ENCODE results near the gene LSS.
"Not testable (repeated sequence)": the region's sequence is repeated elsewhere in the genome, so short reads cannot be mapped to it uniquely, and the experiment has no call there.

LSS gene

DNA sequence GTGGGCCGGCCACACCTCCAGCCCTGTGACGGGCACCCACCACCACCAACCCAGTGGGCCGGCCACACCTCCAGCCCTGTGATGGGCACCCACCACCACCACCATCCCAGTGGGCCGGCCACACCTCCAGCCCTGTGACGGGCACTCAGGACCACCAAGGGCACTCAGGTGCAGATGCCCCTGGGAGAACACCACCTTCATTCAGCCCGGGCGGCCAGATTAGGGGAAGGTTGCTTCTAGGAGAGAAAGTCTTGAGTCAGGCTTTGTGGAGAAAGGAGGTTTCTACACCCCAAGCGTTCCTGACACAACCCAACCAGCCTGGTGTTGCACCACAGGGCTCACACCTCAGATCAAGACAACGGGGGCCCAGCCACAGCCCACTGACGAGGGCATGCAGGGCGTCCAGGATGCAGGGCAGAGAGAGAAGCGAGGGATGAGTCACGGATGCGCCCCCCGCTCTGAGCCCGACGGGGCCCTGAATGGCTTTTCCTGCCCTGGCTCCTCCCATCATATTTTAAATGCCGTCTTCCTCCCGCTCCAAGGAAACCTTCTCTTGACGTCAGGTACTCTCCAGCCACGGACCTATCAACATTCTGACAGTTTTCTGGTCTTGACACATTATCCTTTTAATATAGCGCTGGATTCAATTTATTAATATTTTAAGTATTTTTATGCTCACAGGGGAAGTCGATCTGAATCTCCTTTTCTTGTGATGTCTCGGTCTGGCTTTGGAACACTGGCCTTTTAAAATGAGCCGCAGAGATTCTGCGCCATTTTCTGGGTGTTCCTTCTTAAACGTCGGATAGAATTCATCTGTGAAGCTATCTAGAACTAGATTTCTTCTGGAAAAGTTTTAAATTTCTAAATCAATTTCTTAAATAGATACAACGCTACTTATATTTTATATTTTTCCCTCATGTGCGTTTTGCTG, 43.7 kb downstream of the LSS start:
- DNase-seq: no peak

GRCh38 chr21:46183910-46184624, 44.5 kb downstream of the LSS start, which contains the start of gene SPATC1L:
TSS of gene SPATC1L (minus strand) at chr21:46184459. CDS start at chr21:46182816, 1,643 bp downstream.
- DNase-seq: no peak

DNA sequence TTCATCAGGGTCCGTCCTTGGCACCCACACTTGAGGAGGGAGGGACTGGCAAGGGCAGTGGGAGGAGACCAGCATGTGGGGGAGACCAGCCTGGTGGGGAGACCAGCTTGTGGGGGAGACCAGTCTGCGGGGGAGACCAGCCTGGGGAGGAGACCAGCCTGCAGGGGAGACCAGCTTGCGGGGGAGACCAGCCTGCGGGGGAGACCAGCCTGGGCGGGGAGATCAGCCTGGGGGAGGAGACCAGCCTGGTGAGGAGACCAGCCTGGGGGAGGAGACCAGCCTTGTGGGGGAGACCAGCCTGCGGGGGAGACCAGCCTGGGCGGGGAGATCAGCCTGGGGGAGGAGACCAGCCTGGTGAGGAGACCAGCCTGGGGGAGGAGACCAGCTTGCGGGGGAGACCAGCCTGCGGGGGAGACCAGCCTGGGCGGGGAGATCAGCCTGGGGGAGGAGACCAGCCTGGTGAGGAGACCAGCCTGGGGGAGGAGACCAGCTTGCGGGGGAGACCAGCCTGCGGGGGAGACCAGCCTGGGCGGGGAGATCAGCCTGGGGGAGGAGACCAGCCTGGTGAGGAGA, 45.2 kb downstream of the LSS start:
- DNase-seq: not testable (repeated sequence)

- DNase-seq: no peak
Measured at GRCh38 chr21:46182548-46183336, 45.8 kb downstream of the LSS start.

DNA sequence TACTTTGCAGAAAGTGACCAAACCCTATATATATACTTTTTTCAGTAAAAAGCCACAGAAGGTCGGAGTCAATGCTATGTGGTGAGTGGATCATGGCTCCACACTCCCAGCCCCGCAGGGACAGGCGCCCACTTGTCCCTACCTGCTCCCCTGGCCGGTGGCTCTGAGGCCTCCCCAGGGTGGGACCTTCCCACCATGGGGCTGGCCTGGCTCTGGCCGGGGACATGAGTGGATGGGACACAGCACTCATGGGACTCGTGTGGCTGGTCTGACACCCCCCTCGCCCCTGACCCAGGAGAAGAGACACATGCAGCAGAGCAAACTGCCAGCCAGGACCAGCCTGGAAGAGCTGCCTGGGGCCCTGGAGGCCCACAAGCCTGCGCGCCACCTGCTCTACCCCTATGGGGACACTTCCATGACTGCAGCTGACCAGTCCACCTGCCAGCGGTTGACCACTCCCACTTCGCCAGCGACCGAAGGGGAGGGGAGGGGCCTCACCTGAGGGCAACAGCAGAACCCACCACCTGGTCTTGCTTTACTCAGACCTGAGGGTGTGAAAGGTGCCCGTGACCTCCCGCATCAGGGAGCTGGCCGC, 46.5 kb downstream of the LSS start:
- DNase-seq: no peak

- DNase-seq: no peak
Measured at GRCh38 chr21:46181436-46181835, 47.1 kb downstream of the LSS start.

- no peak for DNase-seq
Measured at GRCh38 chr21:46180778-46181391, 47.7 kb downstream of the LSS start.

DNA sequence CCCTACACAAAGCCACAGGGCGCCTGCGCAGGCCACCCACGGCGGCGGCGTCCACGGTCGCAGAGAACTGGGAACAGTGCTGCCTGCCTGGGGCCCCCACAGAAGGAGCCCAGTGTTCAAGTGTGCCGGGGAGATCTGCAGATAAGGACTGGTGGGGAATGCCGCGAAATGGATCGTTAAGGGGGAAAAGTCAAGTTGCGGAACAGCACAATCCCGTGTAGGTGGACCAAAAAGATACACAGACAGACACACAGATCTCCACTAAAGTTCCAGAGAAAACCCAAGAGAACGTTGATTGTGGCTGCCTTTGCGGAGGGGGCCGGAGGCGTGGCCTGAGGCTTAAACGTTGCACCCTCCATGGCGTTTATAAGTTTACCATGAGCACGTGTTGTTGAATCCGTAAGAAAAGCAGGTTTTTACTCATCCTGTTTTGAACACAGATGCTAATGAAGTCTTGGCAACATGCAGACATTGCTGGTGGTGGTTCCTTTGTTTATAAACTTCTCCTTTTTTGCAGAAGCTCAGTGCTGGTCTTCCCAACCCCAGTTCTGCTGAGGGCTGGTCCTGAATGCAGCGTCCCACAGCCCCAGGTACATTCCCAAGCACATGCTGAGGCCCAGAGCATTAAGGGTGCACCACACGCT, 48.4 kb downstream of the LSS start:
- DNase-seq: no peak

- DNase-seq: no peak
Measured at GRCh38 chr21:46179708-46180078, 48.9 kb downstream of the LSS start.

DNA sequence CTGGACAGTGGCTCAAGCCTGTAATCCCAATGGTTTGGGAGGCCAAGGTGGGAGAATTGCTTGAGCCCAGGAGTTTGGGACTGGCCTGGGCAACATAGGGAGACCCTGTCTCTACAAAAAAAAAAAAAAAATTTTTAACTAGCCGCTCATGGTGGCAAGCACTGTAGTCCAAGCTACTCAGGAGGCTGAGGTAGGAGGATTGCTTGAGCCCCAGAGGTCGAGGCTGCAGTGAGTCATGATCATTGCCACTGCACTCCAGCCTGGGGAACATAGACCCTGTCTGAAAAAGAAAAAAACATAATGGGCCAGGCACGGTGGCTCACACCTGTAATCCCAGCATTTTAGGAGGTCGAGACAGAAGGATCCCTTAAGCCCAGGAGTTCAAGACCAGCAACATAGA, 49.6 kb downstream of the LSS start:
- no peak for DNase-seq

DNA sequence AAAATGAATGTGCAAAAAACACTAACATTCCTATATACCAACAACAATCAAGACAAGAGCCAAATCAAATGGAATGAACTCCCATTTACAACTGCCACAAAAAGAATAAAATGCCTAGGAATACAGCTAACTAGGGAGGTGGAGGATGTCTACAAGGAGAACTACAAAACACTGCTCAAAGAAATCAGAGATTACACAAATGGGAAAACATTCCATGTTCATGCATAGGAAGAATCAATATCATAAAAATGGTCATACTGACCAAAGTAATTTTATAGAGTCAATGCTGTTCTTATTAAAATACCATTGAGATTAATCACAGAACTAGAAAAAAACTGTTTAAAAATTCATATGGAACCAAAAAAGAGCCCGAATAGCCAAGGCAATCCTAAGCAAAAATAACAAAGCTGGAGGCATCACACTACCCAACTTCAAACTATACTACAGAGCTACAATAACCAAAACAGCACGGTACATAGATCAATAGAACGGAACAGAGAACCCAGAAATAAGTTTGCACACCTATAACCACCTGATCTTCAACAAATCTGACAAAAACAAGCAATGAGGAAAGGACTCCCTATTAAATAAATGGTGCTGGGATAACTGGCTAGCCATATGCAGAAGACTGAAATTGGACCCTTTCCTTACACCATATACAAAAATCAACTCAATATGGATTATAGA, 52.0 kb downstream of the LSS start:
- not testable (repeated sequence) for DNase-seq

DNA sequence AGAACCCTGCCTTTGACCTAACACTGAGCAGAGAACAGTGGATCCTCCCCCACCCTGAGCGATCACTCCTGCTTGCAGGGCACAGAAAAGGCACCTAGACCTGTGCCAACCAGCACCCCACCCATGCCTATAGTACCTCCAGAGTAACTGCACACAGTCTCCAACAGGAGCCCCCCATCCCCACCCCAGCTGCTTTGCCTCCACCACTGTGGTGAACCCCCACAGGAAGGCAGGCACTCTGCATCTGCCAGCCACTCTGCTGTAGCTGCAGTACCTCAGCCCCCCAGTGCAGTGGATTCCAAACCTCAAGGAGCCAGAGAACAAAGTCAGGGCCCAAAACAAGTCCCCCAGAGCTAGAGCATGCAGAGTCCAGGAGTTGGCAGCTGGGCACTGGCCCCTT, 55.0 kb downstream of the LSS start:
- no peak for DNase-seq

DNA sequence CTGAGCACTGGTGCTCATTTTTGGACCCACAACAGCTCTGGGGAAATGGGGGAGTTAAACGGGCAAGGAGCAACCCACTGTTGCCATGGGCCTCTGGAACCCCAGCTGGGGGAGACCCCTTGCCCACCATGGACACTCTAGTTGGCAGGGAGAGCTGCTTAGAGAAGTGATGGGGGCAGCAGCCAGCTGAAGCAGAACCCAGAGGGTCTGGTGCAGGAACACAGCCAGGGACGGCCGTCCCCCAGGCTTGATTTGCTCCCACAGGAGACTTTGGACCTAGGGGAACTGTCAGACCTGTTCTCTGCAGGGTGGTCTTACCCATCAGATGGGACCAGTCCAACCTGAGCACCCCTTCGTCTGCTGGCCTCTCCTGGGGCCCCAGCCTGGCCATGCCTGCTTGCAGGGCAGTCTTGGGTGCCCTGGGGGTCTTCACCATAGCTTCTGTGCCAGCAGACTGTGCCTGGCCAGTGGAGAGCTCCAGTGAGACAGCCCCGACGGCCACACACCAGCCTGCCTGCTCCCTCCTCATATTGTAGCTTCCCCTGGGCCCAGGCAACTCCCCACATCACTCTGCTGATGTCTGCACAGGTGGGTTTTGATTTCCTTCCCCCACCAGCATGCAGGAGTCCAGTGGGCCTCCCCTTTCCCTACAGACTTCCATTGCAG, 55.6 kb downstream of the LSS start:
- DNase-seq: no peak

DNA sequence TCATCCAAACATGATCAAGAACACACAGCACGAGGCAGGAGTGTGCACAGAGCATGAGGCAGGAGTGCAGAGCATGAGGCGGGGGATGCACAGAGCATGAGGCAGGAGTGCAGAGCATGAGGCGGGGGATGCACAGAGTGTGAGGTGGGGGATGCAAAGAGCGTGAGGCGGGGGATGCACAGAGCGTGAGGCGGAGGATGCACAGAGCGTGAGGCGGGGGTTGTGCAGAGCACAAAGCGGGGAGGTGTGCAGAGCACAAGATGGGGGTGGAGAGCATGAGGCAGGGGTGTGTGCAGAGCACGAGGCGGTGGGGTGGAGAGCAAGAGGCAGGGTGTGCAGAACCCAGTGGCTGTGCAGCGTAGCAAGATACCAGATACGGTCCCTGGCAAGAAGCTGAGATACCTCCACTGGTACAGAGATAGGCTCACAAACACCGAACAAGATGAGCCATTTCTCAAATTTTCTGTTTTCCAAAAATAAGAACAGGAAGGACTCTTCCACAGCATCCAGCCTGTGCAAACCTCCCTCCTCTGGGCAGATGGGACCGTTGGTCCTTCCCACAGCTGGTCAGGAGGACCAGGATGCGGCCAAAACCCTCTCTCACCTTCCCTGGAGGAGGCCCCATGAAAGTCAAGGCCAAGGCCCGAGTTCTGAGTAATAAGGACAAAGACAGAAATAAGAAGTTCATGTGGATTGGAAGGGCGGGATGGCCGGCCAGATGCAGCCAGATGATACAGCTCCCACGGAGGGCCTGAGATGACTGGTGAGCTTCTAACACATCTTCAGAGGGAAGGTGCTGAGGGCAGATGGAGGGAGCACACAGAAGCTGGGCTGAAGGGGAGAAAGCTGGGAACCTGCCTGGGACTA, 56.3 kb downstream of the LSS start:
- DNase-seq: no peak

DNA sequence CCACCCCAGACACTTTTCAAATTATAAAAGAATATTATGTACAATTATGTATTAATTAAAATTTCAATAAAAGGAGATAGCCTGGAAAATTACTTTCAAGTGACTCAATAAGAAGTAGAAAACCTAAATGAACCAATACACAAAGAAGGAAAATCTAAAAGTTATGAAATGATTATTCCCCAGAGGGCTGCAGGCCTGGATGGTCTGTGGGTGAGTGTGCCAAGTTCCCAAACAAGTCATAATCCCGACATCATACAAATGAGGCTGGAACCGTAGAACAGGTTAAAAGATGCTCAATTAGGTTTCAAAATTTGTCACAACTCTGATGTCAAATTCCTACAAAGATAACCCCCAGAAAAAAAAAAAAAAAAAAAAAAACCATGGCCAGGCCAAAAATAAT, 57.0 kb downstream of the LSS start:
- DNase-seq: no peak

DNA sequence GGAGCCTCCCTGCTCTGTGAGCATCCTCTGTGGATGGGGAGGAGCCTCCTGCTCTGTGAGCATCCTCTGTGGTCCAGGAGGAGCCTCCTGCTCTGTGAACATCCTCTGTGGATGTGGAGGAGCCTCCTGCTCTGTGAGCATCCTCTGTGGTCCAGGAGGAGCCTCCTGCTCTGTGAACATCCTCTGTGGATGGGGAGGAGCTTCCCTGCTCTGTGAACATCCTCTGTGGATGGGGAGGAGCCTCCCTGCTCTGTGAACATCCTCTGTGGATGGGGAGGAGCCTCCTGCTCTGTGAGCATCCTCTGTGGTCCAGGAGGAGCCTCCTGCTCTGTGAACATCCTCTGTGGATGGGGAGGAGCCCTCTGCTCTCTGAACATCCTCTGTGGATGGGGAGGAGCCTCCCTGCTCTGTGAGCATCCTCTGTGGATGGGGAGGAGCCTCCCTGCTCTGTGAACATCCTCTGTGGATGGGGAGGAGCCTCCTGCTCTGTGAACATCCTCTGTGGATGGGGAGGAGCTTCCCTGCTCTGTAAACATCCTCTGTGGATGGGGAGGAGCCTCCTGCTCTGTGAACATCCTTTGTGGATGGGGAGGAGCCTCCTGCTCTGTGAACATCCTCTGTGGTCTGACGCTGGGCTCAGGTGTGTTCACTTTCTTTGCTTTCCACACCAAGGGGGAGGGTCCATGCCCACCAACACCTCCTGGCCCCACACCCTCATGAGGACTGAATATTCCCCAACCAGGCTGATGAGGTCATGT, 58.0 kb downstream of the LSS start:
- DNase-seq: not testable (repeated sequence)

GRCh38 chr21:46168659-46169386, 59.8 kb downstream of the LSS start:
- no peak for DNase-seq

- no peak for DNase-seq
Measured at GRCh38 chr21:46168238-46168637, 60.3 kb downstream of the LSS start.

All from GF-D8 (cell line).